ENCODE results near the gene SLC8B1.

Gene SLC8B1

DNA sequence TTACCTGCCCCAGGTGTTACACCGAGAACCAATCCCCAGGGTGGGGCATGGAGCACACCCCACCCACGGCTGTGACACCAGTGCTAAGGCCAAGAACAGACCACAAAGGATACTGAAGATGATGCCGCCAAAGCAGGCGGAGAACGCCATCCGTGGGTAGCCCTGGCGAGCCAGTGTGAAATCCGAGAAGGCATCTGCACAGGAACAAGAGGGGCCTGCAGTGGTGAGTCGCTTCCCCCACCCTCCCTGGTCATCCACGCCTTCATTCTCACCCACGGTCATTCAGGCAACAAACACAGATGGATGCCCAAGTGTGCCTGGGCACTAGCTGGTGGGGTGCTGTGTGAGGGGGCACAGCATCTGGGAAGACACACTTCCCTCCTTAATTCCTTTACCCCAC is 28.5 kb downstream of the SLC8B1 start:
- Histone ChIP-seq H3K36me3 (ENCODE audit: control insufficient read depth in 2 of 2, insufficient read depth in 1 of 2, low read length in 2 of 2) (peaks cover 0 to 25% of the 10 kb centered on the region in 2 experiments; a peak in 1 of 3 replicates), H3K27ac (ENCODE audit: extremely low read depth, low read depth, low read length) (no peak overlapping the region), H3K9me3 (ENCODE audit: control insufficient read depth, insufficient read depth, low read depth, low read length) (no peaks in the 10 kb centered on the region), H3K4me1 (ENCODE audit: control insufficient read depth, insufficient read depth, low read length) (no peaks in the 10 kb centered on the region), H3K4me3 (ENCODE audit: low read depth, low read length) (no peak overlapping the region)
- TF ChIP-seq ZNF114 (tag by site-specific recombination; IDR thresholded peaks at IDR 0.05) (no peak), EGR2 (tag by site-specific recombination; IDR thresholded peaks at IDR 0.05; ENCODE audit: low read depth) (peak; percentile 95), KLF1 (tag by site-specific recombination; IDR thresholded peaks at IDR 0.05) (peak; percentile 15; the same call in 1 of the 2 replicates), ZBTB7A (tag by site-specific recombination; IDR thresholded peaks at IDR 0.05; ENCODE audit: low read depth) (no peak), PATZ1 (tag by site-specific recombination; IDR thresholded peaks at IDR 0.05) (peak; percentile 51; the same call in 1 of the 2 replicates), ZFP3 (tag by site-specific recombination; IDR thresholded peaks at IDR 0.05; ENCODE audit: low read depth) (no peak), KLF16 (tag by site-specific recombination; IDR thresholded peaks at IDR 0.05) (no peak), ZBTB48 (tag by site-specific recombination; IDR thresholded peaks at IDR 0.05) (no peak), KLF17 (tag by site-specific recombination; IDR thresholded peaks at IDR 0.05) (0 out of 2 replicates have a peak, but pooled peaks have one; percentile 32), GLIS2 (tag by site-specific recombination; IDR thresholded peaks at IDR 0.05) (0 out of 2 replicates have a peak, but pooled peaks have one; percentile 20), ZEB2 (tag by site-specific recombination; IDR thresholded peaks at IDR 0.05) (peak; percentile 37; the same call in 1 of the 2 replicates), ZFHX2 (tag by site-specific recombination; conservative IDR thresholded peaks at IDR 0.05) (peak; percentile 96), ZNF561 (tag by site-specific recombination; IDR thresholded peaks at IDR 0.05; ENCODE audit: borderline replicate concordance) (no peak), ZNF768 (tag by site-specific recombination; IDR thresholded peaks at IDR 0.05) (no peak), ZNF664 (tag by site-specific recombination; IDR thresholded peaks at IDR 0.05) (no peak), MZF1 (tag by site-specific recombination; IDR thresholded peaks at IDR 0.05; ENCODE audit: borderline replicate concordance) (no peak), ZNF623 (tag by site-specific recombination; IDR thresholded peaks at IDR 0.05) (no peak), ZNF140 (tag by site-specific recombination; IDR thresholded peaks at IDR 0.05) (no peak)
- TF ChIP-seq, protein P1, sequence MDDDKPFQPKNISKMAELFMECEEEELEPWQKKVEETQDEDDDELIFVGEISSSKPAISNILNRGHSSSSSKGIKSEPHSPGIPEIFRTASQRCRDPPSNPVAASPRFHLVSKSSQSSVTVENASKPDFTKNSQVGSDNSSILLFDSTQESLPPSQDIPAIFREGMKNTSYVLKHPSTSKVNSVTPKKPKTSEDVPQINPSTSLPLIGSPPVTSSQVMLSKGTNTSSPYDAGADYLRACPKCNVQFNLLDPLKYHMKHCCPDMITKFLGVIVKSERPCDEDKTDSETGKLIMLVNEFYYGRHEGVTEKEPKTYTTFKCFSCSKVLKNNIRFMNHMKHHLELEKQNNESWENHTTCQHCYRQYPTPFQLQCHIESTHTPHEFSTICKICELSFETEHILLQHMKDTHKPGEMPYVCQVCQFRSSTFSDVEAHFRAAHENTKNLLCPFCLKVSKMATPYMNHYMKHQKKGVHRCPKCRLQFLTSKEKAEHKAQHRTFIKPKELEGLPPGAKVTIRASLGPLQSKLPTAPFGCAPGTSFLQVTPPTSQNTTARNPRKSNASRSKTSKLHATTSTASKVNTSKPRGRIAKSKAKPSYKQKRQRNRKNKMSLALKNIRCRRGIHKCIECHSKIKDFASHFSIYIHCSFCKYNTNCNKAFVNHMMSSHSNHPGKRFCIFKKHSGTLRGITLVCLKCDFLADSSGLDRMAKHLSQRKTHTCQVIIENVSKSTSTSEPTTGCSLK (tag by site-specific recombination; IDR thresholded peaks at IDR 0.05) = no peak
- POLR2A ChIA-PET = no interaction called here
- CTCF ChIA-PET = no interaction called here

GRCh38 chr12:113305281-113305856 is 29.5 kb downstream of the SLC8B1 start:
- POLR2A ChIA-PET = interaction anchor here (0.6 to 0.7 kb wide), 2 partner anchors 30 to 36 kb away, joined by 5 to 6 read pairs; partner anchors contain the start of gene SLC8B1
- Histone ChIP-seq H3K4me3 (ENCODE audit: low read depth, low read length) (no peak overlapping the region), H3K4me1 (ENCODE audit: control insufficient read depth, insufficient read depth, low read length) (no peaks in the 10 kb centered on the region), H3K9me3 (ENCODE audit: control insufficient read depth, insufficient read depth, low read depth, low read length) (no peaks in the 10 kb centered on the region), H3K36me3 (ENCODE audit: control insufficient read depth in 2 of 2, insufficient read depth in 1 of 2, low read length in 2 of 2) (peaks cover 0 to 25% of the 10 kb centered on the region in 2 experiments; a peak in 1 of 3 replicates), H3K27ac (ENCODE audit: extremely low read depth, low read depth, low read length) (no peak overlapping the region)
- CTCF ChIA-PET = interaction anchor here (0.7 kb wide), 2 partner anchors 38 to 235 kb away, joined by 3 read pairs; no protein-coding TSS in a partner anchor
- TF ChIP-seq KLF1 (tag by site-specific recombination; IDR thresholded peaks at IDR 0.05) = no peak
- TF ChIP-seq KLF7 (tag by site-specific recombination; IDR thresholded peaks at IDR 0.05; ENCODE audit: borderline replicate concordance) = no peak
- no peak for TF ChIP-seq MYNN (tag by site-specific recombination; IDR thresholded peaks at IDR 0.05; ENCODE audit: borderline replicate concordance)
- TF ChIP-seq ZNF266 (tag by site-specific recombination; IDR thresholded peaks at IDR 0.05; ENCODE audit: low read depth) = no peak
- no peak for TF ChIP-seq ZNF549 (tag by site-specific recombination; IDR thresholded peaks at IDR 0.05)
- no peak for TF ChIP-seq ZNF677 (tag by site-specific recombination; IDR thresholded peaks at IDR 0.05)
- TF ChIP-seq ZSCAN30 (tag by site-specific recombination; IDR thresholded peaks at IDR 0.05) = no peak
- no peak for TF ChIP-seq ZNF140 (tag by site-specific recombination; IDR thresholded peaks at IDR 0.05)
- no peak for TF ChIP-seq ZNF138 (tag by site-specific recombination; IDR thresholded peaks at IDR 0.05; ENCODE audit: borderline replicate concordance)
- no peak for TF ChIP-seq ZNF169 (tag by site-specific recombination; IDR thresholded peaks at IDR 0.05)
- TF ChIP-seq ZNF26 (tag by site-specific recombination; IDR thresholded peaks at IDR 0.05) = no peak
- TF ChIP-seq ZNF776 (tag by site-specific recombination; IDR thresholded peaks at IDR 0.05; ENCODE audit: borderline replicate concordance) = no peak

Data from HEK293 (cell line).